EL (cell line): ENCODE results near the gene PCSK9.
"Not testable (repeated sequence)": the region's sequence is repeated elsewhere in the genome, so short reads cannot be mapped to it uniquely, and the experiment has no call there.

Experiments
- DNase-seq: peaks from one replicate; pipeline ENCODE4 v3.0.0-alpha.2; 2016

The PCSK9 gene

DNA sequence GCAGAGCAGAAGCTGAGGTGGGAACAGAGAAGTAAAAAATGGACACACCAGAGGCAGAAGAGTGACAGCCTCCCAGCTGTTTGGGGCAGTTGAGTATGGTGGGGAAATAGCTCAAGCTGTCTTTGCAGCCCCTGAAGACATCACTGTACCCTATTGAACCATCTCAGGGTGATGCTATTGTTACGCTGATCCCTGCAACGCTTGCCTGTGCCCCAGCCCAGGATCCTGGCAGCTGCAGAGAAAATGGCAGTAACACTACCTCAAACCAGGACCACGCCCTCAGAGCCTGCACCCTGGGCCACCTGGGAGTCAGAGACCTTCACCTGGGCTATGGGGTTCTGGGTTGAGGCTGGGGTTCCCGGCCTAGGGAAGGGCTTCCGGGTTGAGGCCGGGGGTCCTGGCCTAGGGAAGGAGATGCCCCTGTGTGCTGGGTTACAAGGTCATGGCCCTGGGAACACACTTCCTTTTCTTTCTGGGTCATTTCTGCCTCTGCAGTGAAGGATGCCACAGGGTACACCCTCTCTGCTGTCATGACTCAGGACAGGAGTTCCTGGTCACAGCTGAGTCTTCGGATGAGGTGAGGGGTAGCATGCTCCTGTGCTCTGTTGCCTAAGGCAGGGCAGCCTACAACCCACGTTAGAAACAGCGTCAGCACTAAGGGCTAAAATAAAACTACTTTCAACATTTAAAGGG, 29.0 kb upstream of the PCSK9 start:
- DNase-seq: no peak

DNA sequence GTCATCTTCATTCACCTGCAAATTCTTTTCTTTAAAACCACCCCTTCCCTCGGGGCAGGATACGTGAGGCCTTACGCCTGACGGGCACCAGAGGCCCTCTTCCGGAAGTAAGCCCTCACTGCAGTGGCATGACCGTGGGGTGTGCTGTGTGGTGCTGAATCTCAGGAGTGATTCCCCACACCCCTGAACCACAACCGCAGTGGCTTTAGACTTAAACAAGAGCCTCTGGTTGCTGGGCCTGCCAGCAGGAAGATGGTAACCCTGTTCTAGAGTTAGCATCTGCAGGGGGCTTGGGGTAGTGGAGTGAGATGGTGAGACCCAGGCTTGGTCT, 28.5 kb upstream of the PCSK9 start:
- no peak for DNase-seq

DNA sequence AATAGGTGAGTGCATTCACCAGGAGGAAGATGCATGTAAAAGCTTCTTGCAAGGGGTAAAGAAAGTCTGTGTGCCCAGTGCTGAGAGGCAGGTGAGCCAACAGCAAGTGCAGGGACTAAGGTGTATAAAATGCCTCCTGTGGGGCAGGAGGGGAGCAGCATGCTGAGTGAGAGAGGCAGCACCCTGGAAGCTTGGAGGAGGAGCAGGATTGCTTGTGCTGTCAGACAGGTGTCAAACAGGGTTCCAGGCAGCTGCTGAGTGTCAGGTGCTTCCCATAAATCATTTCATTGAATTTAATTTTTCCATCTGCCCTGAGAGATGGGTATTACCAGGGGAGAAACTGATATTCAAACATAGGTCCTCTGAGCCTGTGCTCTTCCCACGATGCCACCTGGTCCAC, 26.7 kb upstream of the PCSK9 start:
- DNase-seq: no peak

GRCh38 chr1:55015123-55015522, 24.2 kb upstream of the PCSK9 start:
- DNase-seq: no peak

DNA sequence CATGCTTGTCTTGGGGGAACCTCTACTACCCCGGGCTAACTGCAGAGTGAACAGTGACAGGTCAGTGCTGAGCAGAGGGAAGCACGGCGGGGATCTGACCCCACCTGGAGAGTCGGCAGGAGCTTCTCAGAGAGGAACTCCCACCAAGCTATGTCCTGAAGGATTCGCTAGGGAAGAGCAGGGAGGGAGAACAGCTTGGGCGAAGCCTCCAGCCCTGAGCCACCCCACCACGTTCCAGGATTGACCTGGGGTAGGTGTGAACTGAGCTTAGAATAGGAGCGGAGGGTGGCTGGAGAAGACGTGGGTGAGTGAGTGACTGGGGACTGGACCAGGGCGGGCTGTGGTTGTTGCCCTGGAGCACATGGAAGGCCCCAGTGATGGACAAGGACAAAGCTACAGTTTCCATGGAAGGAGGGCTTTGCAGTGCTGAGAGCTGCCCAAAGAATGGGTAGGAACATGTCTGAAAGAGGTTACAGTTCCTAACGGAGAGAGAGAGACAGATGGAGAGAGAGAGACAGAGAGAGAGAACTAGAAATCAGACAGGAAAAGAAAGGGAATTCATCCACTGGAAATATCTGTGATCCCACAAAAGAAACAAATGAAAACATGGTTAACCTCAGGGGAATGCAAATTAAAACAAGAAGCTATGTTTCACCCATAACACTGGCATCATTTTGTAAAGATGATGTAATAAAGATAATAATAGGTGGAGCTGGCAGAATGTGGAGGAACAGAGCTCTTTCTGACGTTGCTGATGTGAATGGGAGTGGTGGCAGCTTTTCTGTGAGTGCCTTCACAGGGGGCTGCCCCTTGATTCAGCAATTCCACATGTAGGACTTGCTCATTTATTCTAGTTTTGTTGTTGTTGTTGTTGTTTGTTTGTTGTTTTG, 23.4 kb upstream of the PCSK9 start:
- no peak for DNase-seq

- DNase-seq: no peak
Observed at GRCh38 chr1:55018395-55018794, 21.0 kb upstream of the PCSK9 start.

DNA sequence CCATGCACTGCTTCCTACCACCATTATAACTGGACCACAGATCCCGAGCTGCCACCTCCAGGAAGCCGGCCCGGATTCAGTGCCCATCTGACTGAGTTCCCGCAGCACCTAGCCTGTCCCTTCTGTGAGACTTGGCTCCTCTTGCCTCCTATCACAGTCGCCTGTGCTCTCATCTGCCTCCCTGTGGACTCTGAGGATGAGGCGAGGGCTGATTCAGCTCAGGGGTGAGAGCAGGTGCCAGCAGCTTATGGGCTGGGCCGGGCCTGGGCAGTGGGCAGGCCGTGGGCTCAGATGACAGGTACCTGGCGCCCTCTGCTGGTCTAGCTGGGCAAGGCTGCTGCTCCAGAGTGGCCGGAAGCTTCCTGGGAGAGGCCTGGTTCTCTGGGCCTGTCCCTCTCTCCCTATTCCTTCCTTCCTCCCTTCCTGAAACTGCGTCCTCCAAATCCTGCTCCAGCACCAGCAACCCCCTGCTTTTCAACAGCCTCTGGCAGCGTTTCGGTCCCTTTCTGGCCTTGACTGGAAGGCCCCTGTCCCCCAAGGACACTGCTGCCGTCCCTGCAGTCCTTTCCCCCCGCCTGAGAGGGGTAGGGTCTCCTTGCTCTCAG, 17.3 kb upstream of the PCSK9 start:
- DNase-seq: peak; percentile 91

DNA sequence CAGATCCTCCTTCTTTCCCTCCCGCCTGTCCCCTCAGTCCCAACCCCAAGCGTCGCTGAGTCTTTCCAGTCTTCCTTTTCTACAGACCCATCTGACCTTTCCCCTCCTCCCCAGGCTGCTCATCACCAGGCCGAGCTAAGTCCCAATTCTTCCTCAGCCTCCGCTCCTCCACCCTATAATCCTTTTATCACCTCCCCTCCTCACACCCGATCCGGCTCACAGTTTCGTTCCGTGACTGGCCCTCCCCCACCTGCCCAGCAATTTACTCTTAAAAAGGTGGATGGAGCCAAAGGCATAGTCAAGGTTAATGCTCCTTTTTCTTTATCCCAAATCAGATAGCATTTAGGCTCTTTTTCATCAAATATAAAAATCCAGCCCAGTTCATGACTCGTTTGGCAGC, 15.2 kb upstream of the PCSK9 start:
- DNase-seq: not testable (repeated sequence)

DNA sequence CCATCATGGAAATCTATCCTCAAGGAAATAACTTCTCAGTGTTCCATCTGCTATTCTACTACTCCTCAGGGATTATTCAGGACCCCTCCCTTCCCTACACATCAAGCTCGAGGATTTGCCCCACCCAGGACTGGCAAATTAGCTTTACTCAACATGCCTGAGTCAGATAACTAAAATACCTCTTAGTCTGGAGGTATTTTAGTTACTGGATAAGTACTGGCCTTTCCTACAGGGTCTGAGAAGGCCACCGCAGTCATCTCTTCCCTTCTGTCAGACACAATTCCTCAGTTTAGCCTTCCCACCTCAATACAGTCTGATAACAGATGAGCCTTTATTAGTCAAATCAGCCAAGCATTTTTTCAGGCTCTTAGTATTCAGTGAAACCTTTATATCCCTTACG, 12.7 kb upstream of the PCSK9 start:
- not testable (repeated sequence) for DNase-seq

DNA sequence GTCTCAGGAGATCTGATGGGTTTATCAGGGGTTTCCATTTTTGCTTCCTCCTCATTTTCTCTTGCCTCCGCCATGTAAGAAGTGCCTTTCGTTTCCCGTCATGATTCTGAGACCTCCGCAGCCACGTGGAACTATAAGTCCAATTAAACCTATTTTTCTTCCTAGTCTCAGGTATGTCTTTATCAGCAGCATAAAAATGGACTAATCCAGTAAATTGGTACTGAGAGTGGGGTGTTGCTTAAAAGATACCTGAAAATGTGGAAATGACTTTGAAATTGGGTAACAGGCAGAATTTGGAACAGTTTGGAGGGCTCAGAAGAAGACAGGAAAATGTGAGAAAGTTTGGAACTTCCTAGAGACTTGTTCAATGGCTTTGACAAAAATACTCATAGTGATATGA, 8.2 kb upstream of the PCSK9 start:
- DNase-seq: not testable (repeated sequence)

DNA sequence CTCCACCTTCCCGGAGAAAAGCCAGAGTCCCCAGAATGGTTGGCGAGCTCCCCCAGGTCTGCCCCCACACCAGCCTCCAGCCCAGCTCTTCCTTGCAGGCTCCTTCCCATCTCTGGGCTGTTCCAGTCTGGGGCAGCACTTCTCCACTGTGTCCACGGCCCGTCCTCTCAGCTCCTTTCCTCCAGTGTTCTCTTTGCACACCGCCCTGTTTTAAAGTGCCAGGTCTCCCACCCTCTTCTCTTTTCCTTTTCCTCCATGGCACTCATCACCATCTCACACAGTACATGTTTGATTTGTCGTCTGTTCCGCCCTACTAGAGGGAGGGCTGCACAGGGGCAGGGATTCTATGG, 6.1 kb upstream of the PCSK9 start:
- DNase-seq: no peak

DNA sequence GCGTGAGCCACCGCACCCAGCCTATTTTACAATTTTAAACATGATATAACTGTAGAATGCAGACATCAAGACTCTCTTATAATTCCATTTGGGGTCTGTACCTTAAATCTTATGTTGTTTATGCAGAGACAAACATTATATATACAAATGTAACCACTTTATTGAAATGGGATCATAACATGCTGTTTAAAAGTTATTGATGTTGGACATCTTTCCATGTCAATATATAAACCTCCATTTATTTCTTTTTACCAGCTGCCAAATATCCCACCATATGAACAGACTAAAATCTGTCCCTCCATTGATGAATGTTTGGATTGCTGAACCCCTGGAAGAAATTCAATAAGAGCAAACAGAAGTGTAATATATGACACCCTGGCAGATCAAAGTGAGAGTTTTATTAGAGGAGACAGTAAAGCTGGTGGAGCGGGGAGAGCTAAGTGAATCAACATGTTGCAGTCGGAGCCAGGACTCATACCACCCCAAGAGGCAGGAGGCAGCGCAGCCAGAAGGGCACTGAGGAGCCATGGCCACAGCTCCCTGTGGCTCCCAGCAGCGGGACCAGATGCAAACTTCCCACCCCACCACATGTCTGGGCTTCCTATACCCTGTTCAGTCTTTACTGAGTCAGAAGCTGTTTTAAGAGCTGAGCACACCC, 4.7 kb upstream of the PCSK9 start:
- DNase-seq: no peak

DNA sequence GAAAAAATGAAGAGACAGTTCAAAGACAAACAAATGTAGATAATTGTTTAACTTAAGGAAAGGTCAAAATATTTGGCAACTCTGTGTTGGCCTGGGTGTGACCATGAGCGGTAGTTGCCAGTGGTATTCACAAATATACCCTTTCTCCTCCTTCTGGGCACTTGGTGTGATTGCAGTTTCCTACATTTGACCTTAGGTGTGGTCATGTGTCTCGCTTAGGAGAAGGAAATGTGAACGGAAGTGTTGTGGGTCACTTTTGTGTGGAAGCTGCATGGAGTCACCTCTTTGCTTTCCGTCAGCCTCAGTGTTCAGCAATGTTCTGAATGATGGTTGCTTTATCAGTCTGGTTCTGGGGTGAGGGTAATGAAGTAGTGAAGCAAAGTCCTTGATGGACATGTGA, 3.4 kb upstream of the PCSK9 start:
- DNase-seq: no peak

- DNase-seq: no peak
Observed at GRCh38 chr1:55037733-55038551, 1.4 kb upstream of the PCSK9 start.

DNA sequence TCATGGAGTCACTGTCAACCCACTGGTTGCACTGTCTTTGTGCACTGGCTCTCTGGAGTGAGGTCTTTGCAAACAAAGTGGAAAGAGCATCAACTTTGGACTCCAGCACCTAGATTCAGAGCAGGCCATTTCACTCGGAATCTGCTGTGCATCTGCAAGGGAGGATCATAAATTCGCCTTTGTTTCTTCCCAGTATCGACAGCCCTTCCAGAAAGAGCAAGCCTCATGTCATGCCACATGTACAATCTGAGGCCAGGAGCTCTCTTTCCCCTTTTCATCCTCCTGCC, 853 bp upstream of the PCSK9 start:
- DNase-seq: no peak

DNA sequence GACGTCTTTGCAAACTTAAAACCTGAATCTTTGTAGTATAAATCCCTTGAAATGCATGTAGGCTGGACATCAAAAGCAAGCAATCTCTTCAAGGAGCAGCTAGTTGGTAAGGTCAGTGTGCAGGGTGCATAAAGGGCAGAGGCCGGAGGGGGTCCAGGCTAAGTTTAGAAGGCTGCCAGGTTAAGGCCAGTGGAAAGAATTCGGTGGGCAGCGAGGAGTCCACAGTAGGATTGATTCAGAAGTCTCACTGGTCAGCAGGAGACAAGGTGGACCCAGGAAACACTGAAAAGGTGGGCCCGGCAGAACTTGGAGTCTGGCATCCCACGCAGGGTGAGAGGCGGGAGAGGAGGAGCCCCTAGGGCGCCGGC, 390 bp upstream of the PCSK9 start:
- no peak for DNase-seq

- no peak for DNase-seq
Observed at GRCh38 chr1:55040083-55040932, 960 bp downstream of the PCSK9 start.

GRCh38 chr1:55040933-55041494, 1.7 kb downstream of the PCSK9 start:
- no peak for DNase-seq

DNA sequence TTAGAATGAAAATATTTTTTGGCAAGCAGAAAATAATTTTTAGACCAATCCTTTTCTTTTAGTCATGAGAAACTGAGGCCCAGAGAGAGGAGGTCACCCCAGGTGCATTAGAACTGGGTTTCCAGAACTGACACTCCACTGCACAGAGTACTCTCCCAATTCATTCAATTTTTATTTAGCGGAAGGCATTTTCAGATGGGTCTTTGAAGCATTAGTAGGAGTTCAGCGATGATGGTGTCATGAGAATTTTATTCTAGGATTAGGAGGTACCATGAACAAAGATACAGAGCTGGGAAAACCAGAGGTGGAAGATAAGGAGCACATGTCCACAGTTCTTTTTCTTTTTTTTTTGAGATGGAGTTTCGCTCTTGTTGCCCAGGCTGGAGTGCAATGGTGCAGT, 2.3 kb downstream of the PCSK9 start:
- no peak for DNase-seq

DNA sequence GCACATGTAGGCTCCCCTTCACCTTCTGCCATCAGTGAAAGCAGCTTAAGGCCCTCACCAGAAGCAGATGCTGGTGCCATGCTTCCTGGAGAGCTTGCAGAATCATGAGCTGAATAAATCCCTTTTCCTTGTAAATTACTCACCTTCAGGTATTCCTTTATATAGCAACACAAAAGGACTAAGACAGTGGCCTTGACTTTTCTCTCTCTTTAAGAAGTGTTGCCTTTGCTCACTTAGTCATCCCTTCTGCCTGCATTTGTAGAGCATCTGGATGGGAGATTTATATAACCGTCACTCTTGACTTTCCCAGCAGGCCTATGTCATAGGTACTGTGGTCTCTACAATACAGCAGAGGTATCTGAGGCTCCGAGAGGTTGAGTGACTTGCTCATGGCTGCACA, 3.7 kb downstream of the PCSK9 start:
- no peak for DNase-seq

DNA sequence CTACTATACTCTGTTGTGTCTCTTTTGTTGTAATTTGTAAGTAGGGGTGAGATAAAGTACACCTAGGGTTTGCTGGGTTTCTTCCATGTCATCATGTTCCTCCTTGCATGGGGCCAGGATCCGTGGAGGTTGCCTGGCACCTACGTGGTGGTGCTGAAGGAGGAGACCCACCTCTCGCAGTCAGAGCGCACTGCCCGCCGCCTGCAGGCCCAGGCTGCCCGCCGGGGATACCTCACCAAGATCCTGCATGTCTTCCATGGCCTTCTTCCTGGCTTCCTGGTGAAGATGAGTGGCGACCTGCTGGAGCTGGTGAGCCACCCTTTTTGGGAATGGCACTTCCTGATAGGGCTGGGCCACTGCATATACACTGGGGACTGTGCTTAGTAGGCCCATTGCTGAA, 4.4 kb downstream of the PCSK9 start:
- DNase-seq: no peak
